GM23248 (cell line): ENCODE results near the gene TMX2.

Experiments
- EZH2 ChIP-seq: fragments of 200-600 bp; sonication (generic); IDR thresholded peaks from 2 replicates; pipeline ENCODE4 v1.6.1; 2018; ENCODE audit warnings: antibody characterized with exemption, mild to moderate bottlenecking; ENCODE audit not compliant: insufficient read depth, poor library complexity, severe bottlenecking
- EZH2phosphoT487 ChIP-seq: fragments of 200-600 bp; sonication (generic); IDR thresholded peaks from 2 replicates; pipeline ENCODE4 v1.6.1; 2018; ENCODE audit warnings: antibody characterized with exemption, moderate library complexity, mild to moderate bottlenecking, low read depth; ENCODE audit not compliant: insufficient read depth

- TF ChIP-seq EZH2phosphoT487 = no peak
- no peak for TF ChIP-seq EZH2
Measured at GRCh38 chr11:57667736-57668433, 44.5 kb upstream of the TMX2 start, which contains the start of gene ZDHHC5.
